ENCODE results near the gene MPPED1.

GRCh38 chr22:43476341-43476740 lies 64.5 kb downstream of the MPPED1 start:
- TF ChIP-seq GABPA (IDR thresholded peaks at IDR 0.05; ENCODE audit: low read depth) (no peak), CTCF (IDR thresholded peaks at IDR 0.05) (no peak), CHD2 (IDR thresholded peaks at IDR 0.05; ENCODE audit: low read length, partially characterized antibody) (no peak), RCOR1 (IDR thresholded peaks at IDR 0.05; ENCODE audit: low read length) (no peak), TCF12 (IDR thresholded peaks at IDR 0.05) (no peak), EP300 (IDR thresholded peaks at IDR 0.05; ENCODE audit: borderline replicate concordance in 1 of 2, low read depth in 1 of 2, low read length in 1 of 2) (no peak)
